ENCODE measurements around the gene ARID5B. TPM values are rescaled to one million over a fixed set of nuclear protein-coding genes. Genes with fewer than 3 reads are reported as not detected.

ARID5B gene
- total RNA-seq, 4 donors from 2014 or later: 7.6 to 36.3 (median 21.2) TPM

- intact Hi-C loops (cut with DNase I): no loop called here
- Histone ChIP-seq H3K9me3 (no peaks in the 10 kb centered on the region), H3K27ac (no peak overlapping the region), H3K4me1 (peaks cover 16 to 41% of the 10 kb centered on the region in 2 donors), H3K27me3 (no peaks in the 10 kb centered on the region), H3K4me3 (replicated peaks in 1 of 3) (no peak overlapping the region), H3K36me3 (peaks cover 0 to 5% of the 10 kb centered on the region in 2 donors)
- DNase-seq: no peak
- TF ChIP-seq POLR2A (IDR thresholded peaks at IDR 0.05) (no peak), CTCF (IDR thresholded peaks at IDR 0.05) (no peak)
- WGBS, 2 donors: 76 to 79% methylated on average over 3 of the region's 3 CpGs
Observed at GRCh38 chr10:62073429-62073828, 171.9 kb downstream of the ARID5B start.

- no peaks in the 10 kb centered on the region for H3K9me3 ChIP-seq
- intact Hi-C loops (cut with DNase I): no loop called here
- H3K4me3 ChIP-seq (replicated peaks in 1 of 3): no peak overlapping the region
- no peak overlapping the region for H3K27ac ChIP-seq
- no peak for DNase-seq
- peaks cover 16 to 37% of the 10 kb centered on the region in 2 donors for H3K4me1 ChIP-seq
- TF ChIP-seq CTCF (IDR thresholded peaks at IDR 0.05): no peak
- TF ChIP-seq POLR2A (IDR thresholded peaks at IDR 0.05): no peak
- 89 to 96% methylated on average over 11 of the region's 11 CpGs for WGBS, 2 donors
- H3K27me3 ChIP-seq: no peaks in the 10 kb centered on the region
- peaks cover 0 to 5% of the 10 kb centered on the region in 2 donors for H3K36me3 ChIP-seq
Observed at GRCh38 chr10:62075414-62075813, 173.9 kb downstream of the ARID5B start.

- H3K27me3 ChIP-seq: no peaks in the 10 kb centered on the region
- H3K9me3 ChIP-seq: no peaks in the 10 kb centered on the region
- intact Hi-C loops (cut with DNase I): no loop called here
- H3K4me3 ChIP-seq (replicated peaks in 1 of 3): no peak overlapping the region
- peaks cover 16 to 41% of the 10 kb centered on the region in 2 donors for H3K4me1 ChIP-seq
- H3K27ac ChIP-seq: peak overlapping the region in 1 of 3 donors; percentile 87
- WGBS, 2 donors: 69 to 81% methylated on average over 8 of the region's 8 CpGs
- DNase-seq: no peak
- peaks cover 0 to 5% of the 10 kb centered on the region in 2 donors for H3K36me3 ChIP-seq
- no peak for TF ChIP-seq POLR2A (IDR thresholded peaks at IDR 0.05)
- no peak for TF ChIP-seq CTCF (IDR thresholded peaks at IDR 0.05)
Observed at GRCh38 chr10:62075912-62076311, 174.4 kb downstream of the ARID5B start.

- peak in 1 of 6 experiments; percentile 10 for TF ChIP-seq CTCF (IDR thresholded peaks at IDR 0.05)
- no peak for TF ChIP-seq POLR2A (IDR thresholded peaks at IDR 0.05)
- no peaks in the 10 kb centered on the region for H3K27me3 ChIP-seq
- no peak overlapping the region for H3K4me3 ChIP-seq (replicated peaks in 1 of 3)
- H3K4me1 ChIP-seq: peaks cover 20 to 42% of the 10 kb centered on the region in 2 donors
- H3K27ac ChIP-seq: peak overlapping the region; percentile 26 to 87 (median 86)
- WGBS, 2 donors: 20 to 41% methylated on average over 2 of the region's 2 CpGs
- no peak for DNase-seq
- H3K36me3 ChIP-seq: peaks cover 0 to 2% of the 10 kb centered on the region in 2 donors
- intact Hi-C loops (cut with DNase I): no loop called here
- no peaks in the 10 kb centered on the region for H3K9me3 ChIP-seq
Observed at GRCh38 chr10:62076891-62077290, 175.4 kb downstream of the ARID5B start.

- H3K27me3 ChIP-seq: no peaks in the 10 kb centered on the region
Observed at GRCh38 chr10:62077330-62078015, 176.0 kb downstream of the ARID5B start.

More at GRCh38 chr10:62077330-62078015, 176.0 kb downstream of the ARID5B start:
- 26 to 43% methylated on average over 2 of the region's 2 CpGs for WGBS, 2 donors
- TF ChIP-seq CTCF (IDR thresholded peaks at IDR 0.05): no peak
- no peak for TF ChIP-seq POLR2A (IDR thresholded peaks at IDR 0.05)
- no peaks in the 10 kb centered on the region for H3K9me3 ChIP-seq
- intact Hi-C loops (cut with DNase I): no loop called here
- no peak for DNase-seq
- peak overlapping the region; percentile 26 to 87 (median 86) for H3K27ac ChIP-seq
- H3K4me3 ChIP-seq (replicated peaks in 1 of 3): no peak overlapping the region
- peaks cover 26 to 48% of the 10 kb centered on the region in 2 donors for H3K4me1 ChIP-seq
- no peaks in the 10 kb centered on the region for H3K36me3 ChIP-seq
